ENCODE measurements around the gene FAM53B. TPM values are rescaled to one million over a fixed set of nuclear protein-coding genes. Genes with fewer than 3 reads are reported as not detected.
"Not testable (repeated sequence)": the region's sequence is repeated elsewhere in the genome, so short reads cannot be mapped to it uniquely, and the experiment has no call there.

FAM53B gene
- total RNA-seq: 10 to 100 TPM; 16.6 to 21.8 TPM

- Mint-ChIP-seq H3K9me3 (no peaks in the 10 kb centered on the region), H3K36me3 (no peaks in the 10 kb centered on the region), H3K4me3 (peak within 1 kb of the TSS; percentile 97), H3K4me1 (ENCODE audit: low read depth in 2 of 2) (peaks cover 43 to 55% of the 10 kb centered on the region in 2 donors), H3K27me3 (no peaks in the 10 kb centered on the region), H3K27ac (peak within 1 kb of the TSS; percentile 67 to 74)
- ATAC-seq (peak; percentile 91 to 92), DNase-seq (ENCODE audit: low spot score) (peak; percentile 83)
Observed at GRCh38 chr10:124744102-124745050, at the start of gene FAM53B. Gene FAM53B (minus strand): TSS chr10:124744378. CDS start chr10:124706713, 37,665 bp downstream.

GRCh38 chr10:124792998-124793352 is 48.8 kb upstream of the FAM53B start:
- Mint-ChIP-seq H3K36me3 (peaks cover 5% of the 10 kb centered on the region), H3K4me1 (ENCODE audit: low read depth in 2 of 2) (peaks cover 16 to 17% of the 10 kb centered on the region in 2 donors), H3K27me3 (peaks cover 0 to 4% of the 10 kb centered on the region in 2 donors), H3K9me3 (no peaks in the 10 kb centered on the region), H3K27ac (peak overlapping the region; percentile 83 to 91), H3K4me3 (peak overlapping the region; percentile 97)
- DNase-seq (ENCODE audit: low spot score): no peak
- ATAC-seq: no peak

GRCh38 chr10:124791547-124792348 is 47.6 kb upstream of the FAM53B start, which contains the start of gene EEF1AKMT2:
Gene EEF1AKMT2 (minus strand): TSS chr10:124791887. CDS start chr10:124791833, 54 bp downstream.
- DNase-seq (ENCODE audit: low spot score) (peak; percentile 93), ATAC-seq (peak; percentile 99 to 100)
- Mint-ChIP-seq H3K27me3 (peaks cover 0 to 4% of the 10 kb centered on the region in 2 donors), H3K9me3 (no peaks in the 10 kb centered on the region), H3K27ac (peak within 1 kb of the TSS; percentile 83 to 91), H3K36me3 (peaks cover 6% of the 10 kb centered on the region), H3K4me1 (ENCODE audit: low read depth in 2 of 2) (peaks cover 16 to 17% of the 10 kb centered on the region in 2 donors), H3K4me3 (peak within 1 kb of the TSS; percentile 97)

GRCh38 chr10:124782900-124783299 is 38.7 kb upstream of the FAM53B start:
- H3K36me3 Mint-ChIP-seq: peaks cover 19% of the 10 kb centered on the region
- H3K4me3 Mint-ChIP-seq; ATAC-seq; H3K4me1 Mint-ChIP-seq (ENCODE audit: low read depth in 2 of 2); H3K9me3 Mint-ChIP-seq; H3K27ac Mint-ChIP-seq; H3K27me3 Mint-ChIP-seq; DNase-seq (ENCODE audit: low spot score): not testable (repeated sequence)

GRCh38 chr10:124768791-124769190 is 24.6 kb upstream of the FAM53B start:
- DNase-seq (ENCODE audit: low spot score) (no peak), ATAC-seq (no peak)
- Mint-ChIP-seq H3K27ac (no peak overlapping the region), H3K9me3 (no peaks in the 10 kb centered on the region), H3K4me1 (ENCODE audit: low read depth in 2 of 2) (no peaks in the 10 kb centered on the region), H3K27me3 (no peaks in the 10 kb centered on the region), H3K36me3 (no peaks in the 10 kb centered on the region), H3K4me3 (no peak overlapping the region)

GRCh38 chr10:124765256-124765655 is 21.1 kb upstream of the FAM53B start:
- Mint-ChIP-seq H3K4me3 (no peak overlapping the region), H3K9me3 (no peaks in the 10 kb centered on the region), H3K27me3 (no peaks in the 10 kb centered on the region), H3K4me1 (ENCODE audit: low read depth in 2 of 2) (no peaks in the 10 kb centered on the region), H3K36me3 (peaks cover 4% of the 10 kb centered on the region), H3K27ac (no peak overlapping the region)
- DNase-seq (ENCODE audit: low spot score) (no peak), ATAC-seq (no peak)

GRCh38 chr10:124763267-124763666 is 19.1 kb upstream of the FAM53B start:
- H3K9me3 Mint-ChIP-seq: no peaks in the 10 kb centered on the region
- ATAC-seq (no peak), DNase-seq (ENCODE audit: low spot score) (no peak)
- H3K4me3 Mint-ChIP-seq: no peak overlapping the region
- H3K36me3 Mint-ChIP-seq: peaks cover 10% of the 10 kb centered on the region
- no peaks in the 10 kb centered on the region for H3K4me1 Mint-ChIP-seq (ENCODE audit: low read depth in 2 of 2)
- H3K27me3 Mint-ChIP-seq: no peaks in the 10 kb centered on the region
- H3K27ac Mint-ChIP-seq: no peak overlapping the region

GRCh38 chr10:124762281-124762680 is 18.1 kb upstream of the FAM53B start:
- peaks cover 10% of the 10 kb centered on the region for H3K36me3 Mint-ChIP-seq
- DNase-seq (ENCODE audit: low spot score) (no peak), ATAC-seq (no peak)
- no peaks in the 10 kb centered on the region for H3K27me3 Mint-ChIP-seq
- H3K4me3 Mint-ChIP-seq: no peak overlapping the region
- H3K9me3 Mint-ChIP-seq: no peaks in the 10 kb centered on the region
- no peaks in the 10 kb centered on the region for H3K4me1 Mint-ChIP-seq (ENCODE audit: low read depth in 2 of 2)
- H3K27ac Mint-ChIP-seq: no peak overlapping the region

- no peaks in the 10 kb centered on the region for H3K27me3 Mint-ChIP-seq
- ATAC-seq: no peak
- peaks cover 10% of the 10 kb centered on the region for H3K36me3 Mint-ChIP-seq
- DNase-seq (ENCODE audit: low spot score): no peak
- H3K4me1 Mint-ChIP-seq (ENCODE audit: low read depth in 2 of 2): no peaks in the 10 kb centered on the region
- no peak overlapping the region for H3K4me3 Mint-ChIP-seq
- H3K9me3 Mint-ChIP-seq: no peaks in the 10 kb centered on the region
- no peak overlapping the region for H3K27ac Mint-ChIP-seq
Observed at GRCh38 chr10:124756156-124756903, 12.2 kb upstream of the FAM53B start.

GRCh38 chr10:124755581-124755980 is 11.4 kb upstream of the FAM53B start:
- H3K36me3 Mint-ChIP-seq: peaks cover 10% of the 10 kb centered on the region
- no peak overlapping the region for H3K4me3 Mint-ChIP-seq
- H3K9me3 Mint-ChIP-seq: no peaks in the 10 kb centered on the region
- no peaks in the 10 kb centered on the region for H3K27me3 Mint-ChIP-seq
- no peak for DNase-seq (ENCODE audit: low spot score)
- ATAC-seq: no peak
- H3K4me1 Mint-ChIP-seq (ENCODE audit: low read depth in 2 of 2): no peaks in the 10 kb centered on the region
- H3K27ac Mint-ChIP-seq: no peak overlapping the region

GRCh38 chr10:124754227-124754626 is 10.0 kb upstream of the FAM53B start:
- Mint-ChIP-seq H3K9me3 (no peaks in the 10 kb centered on the region), H3K27ac (no peak overlapping the region), H3K4me1 (ENCODE audit: low read depth in 2 of 2) (peaks cover 0 to 3% of the 10 kb centered on the region in 2 donors), H3K36me3 (peaks cover 2% of the 10 kb centered on the region), H3K4me3 (no peak overlapping the region), H3K27me3 (no peaks in the 10 kb centered on the region)
- no peak for ATAC-seq
- DNase-seq (ENCODE audit: low spot score): no peak

GRCh38 chr10:124748953-124749645 is 4.9 kb upstream of the FAM53B start:
- ATAC-seq (no peak), DNase-seq (ENCODE audit: low spot score) (no peak)
- Mint-ChIP-seq H3K36me3 (no peaks in the 10 kb centered on the region), H3K4me3 (peak overlapping the region; percentile 54), H3K27me3 (no peaks in the 10 kb centered on the region), H3K4me1 (ENCODE audit: low read depth in 2 of 2) (peaks cover 15 to 21% of the 10 kb centered on the region in 2 donors), H3K9me3 (no peaks in the 10 kb centered on the region), H3K27ac (peak overlapping the region; percentile 69 to 85)

GRCh38 chr10:124748166-124748565 is 4.0 kb upstream of the FAM53B start:
- Mint-ChIP-seq H3K4me1 (ENCODE audit: low read depth in 2 of 2) (peaks cover 15 to 21% of the 10 kb centered on the region in 2 donors), H3K9me3 (no peaks in the 10 kb centered on the region), H3K27ac (no peak overlapping the region), H3K36me3 (no peaks in the 10 kb centered on the region), H3K27me3 (no peaks in the 10 kb centered on the region), H3K4me3 (no peak overlapping the region)
- ATAC-seq (no peak), DNase-seq (ENCODE audit: low spot score) (no peak)

Data from natural killer cell treated with Interleukin-12 subunit alpha and Interleukin-12 subunit beta and Interleukin-15 and Interleukin-18, amount 100 ng/mL, for 72 hours (primary cell).